GM12878 (cell line): ENCODE data around the gene EIF3D.

Source experiments
- CREB1 ChIP-seq: IDR thresholded peaks from 2 replicates; pipeline ENCODE4 v1.6.1; 2012; ENCODE audit warnings: low read depth, mild to moderate bottlenecking, inconsistent platforms
- EP300 ChIP-seq, 2 experiments: fragments of 150-350 bp in 1 of 2; IDR thresholded peaks; 2 replicates each; pipeline ENCODE4 v1.6.1; 2011 to 2012; ENCODE audit warnings: low read depth in 2 of 2, low read length in 2 of 2, borderline replicate concordance in 1 of 2, improper control_type of control experiment in 1 of 2, inconsistent platforms in 1 of 2; ENCODE audit not compliant: control insufficient read depth in 1 of 2
- FOS ChIP-seq: IDR thresholded peaks from 3 replicates; pipeline ENCODE4 v1.6.1; 2011; ENCODE audit warnings: borderline replicate concordance; ENCODE audit not compliant: insufficient read length; ENCODE audit errors: extremely low read depth
- JUND ChIP-seq: IDR thresholded peaks from 2 replicates; pipeline ENCODE4 v1.6.1; 2012; ENCODE audit warnings: low read depth, mild to moderate bottlenecking, low read length, improper control_type of control experiment, moderate library complexity
- RAD21 ChIP-seq: IDR thresholded peaks from 2 replicates; pipeline ENCODE4 v1.6.1; 2011; ENCODE audit warnings: mild to moderate bottlenecking, low read depth, low read length, moderate library complexity; ENCODE audit not compliant: insufficient read depth
- RFX5 ChIP-seq: IDR thresholded peaks from 2 replicates; pipeline ENCODE4 v1.6.1; 2011; ENCODE audit warnings: low read depth, low read length, improper control_type of control experiment
- SP1 ChIP-seq: IDR thresholded peaks from one replicate; pipeline ENCODE4 v1.6.1; 2011; ENCODE audit warnings: low read depth, low read length
- SPI1 ChIP-seq: IDR thresholded peaks from 2 replicates; pipeline ENCODE4 v1.6.1; 2011; ENCODE audit warnings: low read depth, mild to moderate bottlenecking, low read length, moderate library complexity, borderline replicate concordance; ENCODE audit not compliant: insufficient read depth
- SUZ12 ChIP-seq: fragments of 200-600 bp; sonication (generic); IDR thresholded peaks from one replicate; pipeline ENCODE4 v1.6.1; 2018; ENCODE audit warnings: antibody characterized with exemption, mild to moderate bottlenecking; ENCODE audit not compliant: unreplicated experiment
- TAF1 ChIP-seq: IDR thresholded peaks from 2 replicates; pipeline ENCODE4 v1.6.1; 2011; ENCODE audit warnings: mild to moderate bottlenecking, low read depth, low read length, borderline replicate concordance
- YBX1 ChIP-seq: fragments of 450-650 bp; IDR thresholded peaks from 2 replicates; pipeline ENCODE4 v1.6.1; 2016; ENCODE audit warnings: antibody characterized with exemption
- TF ChIP-seq, protein P1 (sequence below), 3 experiments: IDR thresholded peaks in 2 of 3; conservative IDR thresholded peaks in 1 of 3; 2 replicates each; pipeline ENCODE4 v1.5.1; 2011; ENCODE audit warnings: low read depth in 3 of 3, low read length in 3 of 3, mild to moderate bottlenecking in 3 of 3, control low read depth in 2 of 3, moderate library complexity in 2 of 3, inconsistent platforms in 1 of 3, mixed read lengths in 1 of 3; ENCODE audit not compliant: control insufficient read depth in 2 of 3, insufficient read depth in 1 of 3; ENCODE audit errors: extremely low read depth in 1 of 3
- TF ChIP-seq, protein P2 (sequence below): IDR thresholded peaks from 2 replicates; pipeline ENCODE4 v1.6.1; 2011; ENCODE audit warnings: borderline replicate concordance, low read depth, mild to moderate bottlenecking, moderate library complexity, mixed read lengths, low read length; ENCODE audit not compliant: insufficient read depth; ENCODE audit errors: extremely low read length
- TF ChIP-seq, protein P3 (sequence below): IDR thresholded peaks from 2 replicates; pipeline ENCODE4 v1.6.1; 2012; ENCODE audit warnings: low read depth, low read length, improper control_type of control experiment

DNA sequence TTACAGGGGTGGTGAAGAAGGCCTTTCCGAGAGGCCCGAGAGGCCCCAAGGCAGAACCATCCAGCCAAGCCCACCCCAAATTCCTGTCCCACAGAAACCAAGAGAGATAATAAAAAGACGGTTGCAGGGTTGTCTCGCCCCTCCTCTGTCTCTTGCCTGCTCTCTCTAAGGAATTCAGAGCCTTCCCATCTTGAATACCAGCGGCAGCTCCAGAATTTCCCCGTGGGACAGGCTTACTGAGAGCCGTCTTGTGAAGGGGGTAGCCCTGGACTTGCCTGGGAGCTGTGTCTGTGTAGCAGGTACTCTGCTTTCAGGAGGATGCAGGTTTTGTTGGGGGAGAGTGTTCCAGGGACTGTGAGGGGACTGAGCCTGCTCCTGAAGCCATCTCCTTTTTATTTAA lies 9.6 kb upstream of the EIF3D start:
- TF ChIP-seq RFX5 = no peak
- TF ChIP-seq, protein P1, sequence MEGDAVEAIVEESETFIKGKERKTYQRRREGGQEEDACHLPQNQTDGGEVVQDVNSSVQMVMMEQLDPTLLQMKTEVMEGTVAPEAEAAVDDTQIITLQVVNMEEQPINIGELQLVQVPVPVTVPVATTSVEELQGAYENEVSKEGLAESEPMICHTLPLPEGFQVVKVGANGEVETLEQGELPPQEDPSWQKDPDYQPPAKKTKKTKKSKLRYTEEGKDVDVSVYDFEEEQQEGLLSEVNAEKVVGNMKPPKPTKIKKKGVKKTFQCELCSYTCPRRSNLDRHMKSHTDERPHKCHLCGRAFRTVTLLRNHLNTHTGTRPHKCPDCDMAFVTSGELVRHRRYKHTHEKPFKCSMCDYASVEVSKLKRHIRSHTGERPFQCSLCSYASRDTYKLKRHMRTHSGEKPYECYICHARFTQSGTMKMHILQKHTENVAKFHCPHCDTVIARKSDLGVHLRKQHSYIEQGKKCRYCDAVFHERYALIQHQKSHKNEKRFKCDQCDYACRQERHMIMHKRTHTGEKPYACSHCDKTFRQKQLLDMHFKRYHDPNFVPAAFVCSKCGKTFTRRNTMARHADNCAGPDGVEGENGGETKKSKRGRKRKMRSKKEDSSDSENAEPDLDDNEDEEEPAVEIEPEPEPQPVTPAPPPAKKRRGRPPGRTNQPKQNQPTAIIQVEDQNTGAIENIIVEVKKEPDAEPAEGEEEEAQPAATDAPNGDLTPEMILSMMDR (IDR thresholded peaks at IDR 0.05 in 2 of 3, conservative IDR thresholded peaks at IDR 0.05 in 1 of 3; ENCODE audit: control insufficient read depth in 2 of 3, extremely low read depth in 1 of 3, insufficient read depth in 1 of 3, low read depth in 3 of 3, low read length in 3 of 3) = no peak
- TF ChIP-seq TAF1 = no peak
- no peak for TF ChIP-seq SUZ12
- no peak for TF ChIP-seq FOS
- no peak for TF ChIP-seq SP1
- no peak for TF ChIP-seq SPI1
- no peak for TF ChIP-seq RAD21
- no peak for TF ChIP-seq YBX1
- TF ChIP-seq, protein P2, sequence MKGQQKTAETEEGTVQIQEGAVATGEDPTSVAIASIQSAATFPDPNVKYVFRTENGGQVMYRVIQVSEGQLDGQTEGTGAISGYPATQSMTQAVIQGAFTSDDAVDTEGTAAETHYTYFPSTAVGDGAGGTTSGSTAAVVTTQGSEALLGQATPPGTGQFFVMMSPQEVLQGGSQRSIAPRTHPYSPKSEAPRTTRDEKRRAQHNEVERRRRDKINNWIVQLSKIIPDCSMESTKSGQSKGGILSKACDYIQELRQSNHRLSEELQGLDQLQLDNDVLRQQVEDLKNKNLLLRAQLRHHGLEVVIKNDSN = no peak
- no peak for TF ChIP-seq CREB1
- no peak for TF ChIP-seq EP300 (IDR thresholded peaks at IDR 0.05; ENCODE audit: borderline replicate concordance in 1 of 2, control insufficient read depth in 1 of 2, low read depth in 2 of 2, low read length in 2 of 2)
- TF ChIP-seq JUND = no peak
- TF ChIP-seq, protein P3, sequence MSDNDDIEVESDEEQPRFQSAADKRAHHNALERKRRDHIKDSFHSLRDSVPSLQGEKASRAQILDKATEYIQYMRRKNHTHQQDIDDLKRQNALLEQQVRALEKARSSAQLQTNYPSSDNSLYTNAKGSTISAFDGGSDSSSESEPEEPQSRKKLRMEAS = no peak
